CD14-positive monocyte (primary cell): ENCODE results near the gene AGTPBP1. TPM values are rescaled to one million over a fixed set of nuclear protein-coding genes. Genes with fewer than 3 reads are reported as not detected.

Experiments
- DNase-seq, 3 donors: peaks; one replicate each; pipeline ENCODE4 v3.0.0-alpha.2; 2011 to 2022
- H2AFZ ChIP-seq: 2 replicates; pipeline ENCODE4 v1.6.0; 2012; ENCODE audit warnings: mild to moderate bottlenecking, low read depth, low read length, inconsistent platforms; ENCODE audit not compliant: insufficient read depth, poor library complexity, severe bottlenecking
- H3K27ac ChIP-seq, 2 donors: 1 replicate in 1 of 2; 2 replicates in 1 of 2; pipeline ENCODE4 v1.5.1; 2012 to 2013; ENCODE audit warnings: low read length in 2 of 2, control low read depth in 1 of 2, inconsistent platforms in 1 of 2, low read depth in 1 of 2, mild to moderate bottlenecking in 1 of 2
- H3K27me3 ChIP-seq, 2 donors: one replicate each; pipeline versions ENCODE4 v1.6.0 to v1.6.1; 2011 to 2013; ENCODE audit warnings: low read length in 2 of 2; ENCODE audit not compliant: control insufficient read depth in 2 of 2, insufficient read depth in 2 of 2
- H3K36me3 ChIP-seq, 2 donors: replicated peaks in 1 of 2; 1 replicate in 1 of 2; 2 replicates in 1 of 2; pipeline versions ENCODE4 v1.5.1 to v1.6.1; 2012 to 2013; ENCODE audit warnings: low read length in 2 of 2, control low read depth in 1 of 2, inconsistent platforms in 1 of 2, mild to moderate bottlenecking in 1 of 2; ENCODE audit not compliant: insufficient read depth in 2 of 2, control insufficient read depth in 1 of 2
- H3K4me1 ChIP-seq, 2 donors: 1 replicate in 1 of 2; 2 replicates in 1 of 2; pipeline versions ENCODE4 v1.5.1 to v1.6.1; 2012 to 2013; ENCODE audit warnings: low read length in 2 of 2, control low read depth in 1 of 2, inconsistent platforms in 1 of 2, mild to moderate bottlenecking in 1 of 2, moderate library complexity in 1 of 2; ENCODE audit not compliant: insufficient read depth in 2 of 2, control insufficient read depth in 1 of 2
- H3K4me2 ChIP-seq: replicated peaks from 2 replicates; pipeline ENCODE3; 2012; ENCODE audit warnings: low read length, moderate library complexity, mild to moderate bottlenecking; ENCODE audit not compliant: poor library complexity, severe bottlenecking; ENCODE audit errors: extremely low read depth
- H3K4me3 ChIP-seq, 3 experiments: fragments of 200-600 bp in 1 of 3; sonication (generic) in 1 of 3; replicated peaks in 1 of 3; 1 replicate in 2 of 3; 2 replicates in 1 of 3; pipeline ENCODE4 v1.5.1; 2011 to 2013; ENCODE audit warnings: low read length in 3 of 3, mild to moderate bottlenecking in 3 of 3, control low read depth in 2 of 3, low read depth in 2 of 3, inconsistent platforms in 1 of 3, moderate library complexity in 1 of 3
- H3K79me2 ChIP-seq: 2 replicates; pipeline ENCODE4 v1.6.0; 2012; ENCODE audit warnings: mild to moderate bottlenecking, control low read depth, inconsistent platforms, low read length, moderate library complexity; ENCODE audit not compliant: insufficient read depth
- H3K9ac ChIP-seq: 2 replicates; pipeline ENCODE4 v1.6.0; 2017; ENCODE audit warnings: low read length, mild to moderate bottlenecking; ENCODE audit not compliant: insufficient read depth, poor library complexity, severe bottlenecking
- H3K9me3 ChIP-seq, 2 donors: replicated peaks in 1 of 2; 1 replicate in 1 of 2; 2 replicates in 1 of 2; pipeline versions ENCODE4 v1.5.1 to v1.6.1; 2012 to 2013; ENCODE audit warnings: low read length in 2 of 2, control low read depth in 1 of 2; ENCODE audit not compliant: control insufficient read depth in 1 of 2, insufficient read depth in 1 of 2
- H4K20me1 ChIP-seq: 2 replicates; pipeline ENCODE4 v1.6.0; 2012; ENCODE audit warnings: mild to moderate bottlenecking, low read length, control low read depth, moderate library complexity; ENCODE audit not compliant: insufficient read depth
- H3K27ac Mint-ChIP-seq, 7 donors: one replicate each; pipeline ENCODE4 v1.8.0; 2020; ENCODE audit warnings: mild to moderate bottlenecking in 7 of 7, mixed read lengths in 7 of 7, moderate library complexity in 6 of 7, inconsistent platforms in 2 of 7
- H3K27me3 Mint-ChIP-seq, 3 donors: one replicate each; pipeline ENCODE4 v1.8.0; 2021 to 2022; ENCODE audit warnings: low read depth in 3 of 3, mild to moderate bottlenecking in 3 of 3, mixed read lengths in 3 of 3, moderate library complexity in 3 of 3, inconsistent platforms in 1 of 3
- H3K36me3 Mint-ChIP-seq, 2 donors: one replicate each; pipeline ENCODE4 v1.8.0; 2020; ENCODE audit warnings: mixed read lengths in 2 of 2, inconsistent platforms in 1 of 2, mild to moderate bottlenecking in 1 of 2
- H3K4me1 Mint-ChIP-seq: one replicate; pipeline ENCODE4 v1.8.0; 2020; ENCODE audit warnings: mild to moderate bottlenecking, mixed read lengths
- H3K4me3 Mint-ChIP-seq, 2 donors: one replicate each; pipeline ENCODE4 v1.8.0; 2020; ENCODE audit warnings: mild to moderate bottlenecking in 2 of 2, mixed read lengths in 2 of 2, moderate library complexity in 1 of 2
- H3K9me3 Mint-ChIP-seq, 7 donors: one replicate each; pipeline ENCODE4 v1.8.0; 2020 to 2022; ENCODE audit warnings: mixed read lengths in 7 of 7, mild to moderate bottlenecking in 6 of 7, moderate library complexity in 6 of 7, inconsistent platforms in 2 of 7
- CTCF ChIP-seq: fragments of 200-600 bp; IDR thresholded peaks from one replicate; pipeline ENCODE4 v1.8.0; 2022; ENCODE audit warnings: antibody characterized with exemption, mild to moderate bottlenecking
- WGBS: methylation state at CpG from one replicate; pipeline ENCODE4 v1.1.5; 2013; ENCODE audit warnings: missing lambda C conversion rate; ENCODE audit not compliant: insufficient coverage; 5-methylcytosine and 5-hydroxymethylcytosine counted together
- intact Hi-C, 2 donors: fragments of 100-400 bp; cut with micrococcal nuclease; formaldehyde crosslinking; loops; one replicate each; pipeline versions ENCODE4 v1.15.0 to v1.15.1; 2023
- polyA plus RNA-seq, 3 donors: library from polyadenylated mRNA; depleted of rRNA in 1 of 3; unstranded in 2 of 3; stranded (reverse) in 1 of 3; fragments of 300-500 nt in 2 of 3; fragments of >200 nt in 1 of 3; fragmentation: Illumina TruSeq in 2 of 3; gene quantifications; 1 replicate in 2 of 3; 2 replicates in 1 of 3; pipeline ENCODE4 v1.2.3, GENCODE V29; 2012 to 2021

Gene AGTPBP1
- polyA plus RNA-seq, 3 donors: 55.6 to 90.3 (median 77.0) TPM

- H3K27ac ChIP-seq: peak overlapping the region; percentile 58 to 83
- H2AFZ ChIP-seq: no peak overlapping the region
- Mint-ChIP-seq H3K27me3 (peaks cover 0 to 2% (median 0%) of the 10 kb centered on the region in 3 donors), H3K36me3 (peaks cover 1 to 7% of the 10 kb centered on the region in 2 donors), H3K9me3 (peaks cover 0 to 4% (median 0%) of the 10 kb centered on the region in 7 donors), H3K27ac (peak overlapping the region; percentile 82 to 92 (median 89)), H3K4me3 (peak overlapping the region in 1 of 2 donors; percentile 13), H3K4me1 (peaks cover 85% of the 10 kb centered on the region)
- DNase-seq: peak; percentile 79 to 94 (median 83)
- peaks cover 87% of the 10 kb centered on the region for H4K20me1 ChIP-seq
- peak overlapping the region in 1 of 3 experiments; percentile 62 for H3K4me3 ChIP-seq
- H3K9ac ChIP-seq: no peak overlapping the region
- no peaks in the 10 kb centered on the region for H3K9me3 ChIP-seq
- intact Hi-C loops: no loop called here
- H3K36me3 ChIP-seq: no peaks in the 10 kb centered on the region
- TF ChIP-seq CTCF: no peak
- peaks cover 79 to 99% of the 10 kb centered on the region in 2 donors for H3K4me1 ChIP-seq
- peaks cover 100% of the 10 kb centered on the region for H3K79me2 ChIP-seq
- H3K27me3 ChIP-seq: no peaks in the 10 kb centered on the region
- peak overlapping the region; percentile 59 for H3K4me2 ChIP-seq
These were observed 11.9 kb downstream of the AGTPBP1 start for GRCh38 chr9:85729882-85730281.

GRCh38 chr9:85727500-85727899 is 14.3 kb downstream of the AGTPBP1 start:
- Histone ChIP-seq H3K4me2 (peak overlapping the region; percentile 50), H3K79me2 (peaks cover 100% of the 10 kb centered on the region), H3K9me3 (no peaks in the 10 kb centered on the region), H3K36me3 (peaks cover 12 to 17% of the 10 kb centered on the region in 2 donors), H3K4me1 (peaks cover 69 to 78% of the 10 kb centered on the region in 2 donors), H2AFZ (no peak overlapping the region), H3K4me3 (peak overlapping the region in 1 of 3 experiments; percentile 38), H4K20me1 (peaks cover 99% of the 10 kb centered on the region), H3K9ac (no peak overlapping the region), H3K27me3 (no peaks in the 10 kb centered on the region), H3K27ac (peak overlapping the region; percentile 25 to 83)
- H3K36me3 Mint-ChIP-seq: peaks cover 13 to 19% of the 10 kb centered on the region in 2 donors
- H3K4me3 Mint-ChIP-seq: no peak overlapping the region
- TF ChIP-seq CTCF: no peak
- peaks cover 0 to 6% (median 0%) of the 10 kb centered on the region in 7 donors for H3K9me3 Mint-ChIP-seq
- peak overlapping the region in 6 of 7 donors; percentile 41 to 93 (median 78) for H3K27ac Mint-ChIP-seq
- no peak for DNase-seq
- intact Hi-C loops: no loop called here
- H3K4me1 Mint-ChIP-seq: peaks cover 79% of the 10 kb centered on the region
- no CpG with 5 or more reads among the region's 2 CpGs for WGBS
- peaks cover 0 to 2% (median 0%) of the 10 kb centered on the region in 3 donors for H3K27me3 Mint-ChIP-seq
